Stimulated activated CD4-positive, alpha-beta T cell treated with anti-CD3 and anti-CD28 coated beads, Interleukin-1b, Interleukin-23, amount 100 ng/mL, for 1 hour (primary cell): ENCODE data around the gene HAND2.

Experiments used
- DNase-seq, 2 donors: peaks; one replicate each; pipeline ENCODE4 v3.0.0-alpha.2; 2020; ENCODE audit warnings: low read depth in 2 of 2

Gene HAND2

GRCh38 chr4:173503330-173504180, 26.5 kb downstream of the HAND2 start:
- DNase-seq = no peak

- no peak for DNase-seq
Measured at GRCh38 chr4:173502282-173502681, 27.7 kb downstream of the HAND2 start.

- no peak for DNase-seq
Measured at GRCh38 chr4:173501592-173502150, 28.4 kb downstream of the HAND2 start.

- DNase-seq = no peak
Measured at GRCh38 chr4:173500841-173501591, 29.0 kb downstream of the HAND2 start.

DNA sequence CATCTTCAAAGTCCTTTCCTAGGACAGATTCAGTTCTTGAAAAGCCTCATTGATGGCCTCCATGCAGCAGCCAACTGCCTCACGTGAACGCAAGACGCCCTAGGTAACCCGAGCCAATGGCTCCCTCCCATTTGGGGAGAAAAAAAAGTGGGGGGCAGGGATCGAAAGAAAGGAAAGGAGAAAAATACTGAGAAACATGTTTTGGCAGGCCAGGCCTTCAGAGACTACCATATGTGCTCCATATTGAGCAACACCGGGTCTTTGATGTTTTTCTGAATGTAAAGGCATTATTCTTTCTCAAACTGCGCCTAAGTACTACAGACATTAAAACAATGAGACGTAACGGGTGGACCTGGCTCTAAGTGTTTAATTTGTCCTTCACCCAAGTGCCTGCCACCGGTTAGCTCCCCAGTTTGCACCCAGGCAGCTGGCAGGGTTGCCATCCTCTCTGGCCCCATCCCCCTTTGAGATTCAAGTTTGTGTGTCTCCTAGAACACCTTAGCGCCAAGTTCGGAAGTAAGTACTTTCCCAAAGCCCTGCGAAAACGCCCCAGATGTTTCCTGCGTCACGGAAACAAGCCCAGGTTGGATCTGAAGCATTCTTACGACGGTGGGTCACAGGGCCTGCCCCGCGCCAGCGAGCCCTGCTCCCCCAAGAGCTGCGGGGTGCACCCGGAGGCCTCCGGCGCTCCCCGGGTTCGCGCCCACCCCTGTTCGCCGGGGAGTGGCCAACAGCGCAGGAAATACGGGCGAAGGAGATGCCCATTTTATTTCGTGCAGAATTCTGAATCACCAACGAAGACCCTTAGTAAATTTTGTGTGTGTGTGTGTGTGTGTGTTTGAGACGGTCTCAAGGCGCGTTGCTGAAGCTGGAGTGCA, 30.1 kb downstream of the HAND2 start:
- DNase-seq = no peak

DNA sequence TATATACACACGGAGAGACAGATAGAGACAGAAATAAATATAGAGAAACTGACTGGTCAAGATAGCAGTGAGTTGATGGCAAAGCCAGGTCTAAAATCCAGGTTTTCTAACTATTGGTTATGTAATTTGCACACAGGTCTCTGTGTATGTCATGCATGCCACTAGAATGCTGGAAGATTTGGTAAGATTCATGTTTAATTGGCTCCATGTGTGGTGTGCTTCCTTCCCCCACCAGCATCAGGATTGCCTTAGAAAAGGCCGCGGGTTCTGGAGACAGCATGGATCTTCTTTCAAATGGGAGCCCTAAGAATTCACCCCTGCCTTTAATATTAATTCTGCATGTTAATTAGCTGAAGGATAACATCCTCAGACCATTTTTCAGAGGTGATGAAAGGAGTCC, 31.3 kb downstream of the HAND2 start:
- DNase-seq = no peak

DNA sequence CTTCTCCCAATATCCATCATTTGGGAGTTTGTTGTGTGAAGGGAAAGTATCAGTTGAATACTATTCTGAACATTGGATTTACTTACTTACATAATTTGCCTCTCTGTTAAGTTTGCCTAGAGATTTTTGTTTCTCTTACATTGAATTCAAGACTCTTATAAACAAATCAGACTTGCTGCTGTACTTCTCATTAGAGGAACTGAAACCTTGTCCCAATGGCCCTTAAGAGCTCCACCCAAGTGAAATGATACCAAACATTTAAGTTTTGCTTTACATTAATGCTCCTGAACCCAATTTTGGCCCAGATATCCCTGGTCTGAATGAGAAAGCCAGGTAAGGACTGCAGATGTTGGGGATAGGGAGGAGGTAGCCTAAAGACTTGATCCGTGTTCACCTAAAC, 32.0 kb downstream of the HAND2 start:
- no peak for DNase-seq

GRCh38 chr4:173494013-173494970, 35.7 kb downstream of the HAND2 start:
- DNase-seq = no peak

DNA sequence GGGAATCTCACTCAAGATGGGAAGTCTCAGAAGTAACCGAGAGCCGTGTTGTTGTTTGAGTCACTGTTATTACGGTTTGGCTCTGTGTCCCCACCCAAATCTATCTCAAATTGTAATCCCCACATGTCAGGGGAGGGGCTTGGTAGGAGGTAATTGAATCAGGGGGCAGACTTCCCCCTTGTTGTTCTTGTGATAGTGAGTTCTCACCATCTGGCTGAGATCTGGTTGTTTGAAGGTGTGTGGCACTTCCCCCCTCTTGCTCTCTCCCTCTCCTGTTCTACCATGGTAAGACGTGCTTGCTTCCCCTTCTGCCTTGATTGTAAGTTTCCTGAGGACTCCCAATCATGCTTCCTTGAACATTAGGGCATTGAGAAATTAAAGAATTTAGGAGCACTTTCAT, 37.0 kb downstream of the HAND2 start:
- DNase-seq = no peak

GRCh38 chr4:173492315-173492714, 37.7 kb downstream of the HAND2 start:
- DNase-seq = no peak

- no peak for DNase-seq
Measured at GRCh38 chr4:173490817-173491528, 39.1 kb downstream of the HAND2 start.

GRCh38 chr4:173490256-173490655, 39.8 kb downstream of the HAND2 start:
- no peak for DNase-seq

DNA sequence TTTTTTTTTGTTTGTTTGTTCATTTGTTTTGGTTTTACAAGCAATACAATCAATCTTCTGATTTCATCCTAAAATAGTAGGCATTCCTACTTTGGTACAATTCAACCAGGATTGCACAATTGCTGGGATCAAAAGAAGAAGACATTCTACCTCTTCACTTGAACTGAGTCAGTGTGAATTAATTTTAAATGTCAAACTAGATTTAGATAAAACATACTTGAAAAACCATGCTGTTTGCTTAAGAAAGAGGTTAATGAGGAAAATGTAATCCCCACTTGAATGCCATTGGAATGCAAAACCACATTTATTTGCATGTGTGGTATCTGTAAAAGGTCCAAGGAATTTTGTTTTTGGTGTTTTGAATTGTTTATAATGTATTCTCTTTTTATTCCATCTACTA, 40.5 kb downstream of the HAND2 start:
- DNase-seq = no peak

DNA sequence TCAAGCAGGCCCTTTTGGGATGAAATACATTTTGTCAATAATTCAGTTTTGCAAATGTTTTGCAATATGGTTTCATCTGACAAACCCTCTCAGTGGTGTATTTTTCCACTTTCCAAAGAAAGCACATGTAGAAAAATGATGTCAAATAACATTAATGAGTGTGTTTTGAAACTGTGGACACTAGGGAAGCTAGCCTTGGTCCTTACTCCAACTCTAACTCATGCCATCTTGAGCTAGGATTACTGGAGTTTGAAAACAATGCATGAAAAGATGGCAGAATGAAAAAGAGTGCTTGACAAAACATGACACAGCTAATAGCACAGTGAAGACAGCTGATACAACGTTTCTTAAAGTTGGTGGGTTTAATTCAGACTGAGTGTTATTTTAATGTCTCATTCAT, 41.4 kb downstream of the HAND2 start:
- DNase-seq = no peak

DNA sequence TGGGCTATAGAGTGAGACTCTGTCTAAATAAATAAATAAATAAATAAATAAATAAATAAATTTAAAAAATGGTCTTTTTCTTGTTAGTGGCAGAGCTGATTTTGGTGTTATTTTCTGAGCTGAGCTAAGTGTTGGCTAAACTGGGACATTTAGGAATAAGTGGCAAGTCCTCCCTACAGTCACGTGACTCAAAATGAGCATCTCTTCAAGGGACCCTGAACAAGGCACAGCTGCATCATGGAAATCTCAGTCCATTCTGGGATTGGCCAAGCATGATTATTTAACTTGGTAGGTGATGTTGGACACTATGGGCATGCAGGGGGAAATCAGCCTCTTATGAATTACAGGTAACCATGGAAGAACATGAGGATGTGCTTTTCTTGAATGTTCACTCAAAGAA, 42.0 kb downstream of the HAND2 start:
- DNase-seq = no peak

DNA sequence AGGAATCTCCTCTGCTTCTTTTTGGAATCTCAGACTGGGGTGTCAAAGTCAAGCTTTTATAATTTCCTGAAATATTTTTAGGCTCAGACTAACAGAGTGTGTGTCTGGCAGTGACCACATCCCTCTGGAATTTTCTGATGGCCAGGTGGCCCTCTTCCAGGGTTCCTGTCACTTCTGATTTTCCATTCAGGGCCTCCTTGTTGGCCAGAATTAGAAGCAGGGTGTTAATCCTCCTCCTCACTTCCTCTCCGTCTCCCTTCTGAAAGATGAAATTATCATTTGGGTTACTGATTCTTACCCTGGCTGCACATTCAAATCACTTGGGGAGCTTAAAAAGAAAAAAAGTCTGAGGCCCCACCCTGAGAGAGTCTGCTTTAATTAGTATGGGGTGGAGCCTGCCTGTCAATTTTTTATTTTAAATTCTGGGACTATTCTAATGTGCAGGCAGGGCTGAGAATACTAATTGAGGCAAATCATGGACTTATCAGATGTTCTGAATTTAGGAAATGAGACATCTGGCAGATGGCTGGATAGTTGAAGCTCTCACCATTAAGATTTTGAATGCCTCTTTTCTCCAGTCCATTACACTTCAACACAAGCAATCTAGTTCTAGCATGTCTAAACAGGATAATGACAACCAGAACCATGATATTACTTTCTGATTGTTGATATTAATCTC, 43.2 kb downstream of the HAND2 start:
- DNase-seq = no peak

GRCh38 chr4:173485164-173485563, 44.9 kb downstream of the HAND2 start:
- DNase-seq = no peak

GRCh38 chr4:173482330-173482931, 47.6 kb downstream of the HAND2 start:
- no peak for DNase-seq

DNA sequence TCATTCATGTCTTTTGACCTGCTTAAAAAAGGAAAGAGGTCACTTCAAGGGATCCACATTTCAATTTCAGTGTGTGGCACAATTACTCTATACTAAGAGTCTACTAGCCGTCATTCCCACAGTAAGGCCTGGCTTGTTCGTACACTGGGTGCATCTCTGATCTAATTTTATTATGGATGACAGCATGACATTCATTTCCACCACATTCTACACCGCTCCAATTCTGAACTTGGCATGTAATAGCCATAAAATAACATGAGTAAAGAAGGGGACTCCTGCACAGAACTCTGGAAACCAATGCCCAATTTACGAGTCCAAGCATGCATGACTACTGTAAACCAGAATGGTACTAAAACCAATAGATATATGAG, 51.1 kb downstream of the HAND2 start:
- no peak for DNase-seq
